Erythroblast (primary cell): ENCODE measurements around the gene ZIC2.

Source experiments
- DNase-seq, 2 experiments: peaks; one replicate each; lab custom pipeline; 2025; lab: John Stamatoyannopoulos, UW
- GATA1 ChIP-seq: IDR thresholded peaks from 2 replicates; pipeline ENCODE4 v1.6.1; 2011; ENCODE audit warnings: low read depth, mild to moderate bottlenecking, control low read depth, low read length, moderate library complexity
- POLR2A ChIP-seq: IDR thresholded peaks from 2 replicates; pipeline ENCODE4 v1.6.1; 2011; ENCODE audit warnings: mild to moderate bottlenecking, low read length

The ZIC2 gene

GRCh38 chr13:99989276-99990125 lies 7.9 kb downstream of the ZIC2 start:
- DNase-seq: no peak

GRCh38 chr13:99990126-99990977 lies 8.8 kb downstream of the ZIC2 start:
- TF ChIP-seq GATA1: no peak
- no peak for TF ChIP-seq POLR2A
- DNase-seq: no peak

More at GRCh38 chr13:99989276-99990125, 7.9 kb downstream of the ZIC2 start:
- TF ChIP-seq POLR2A (no peak), GATA1 (no peak)

- no peak for DNase-seq
- TF ChIP-seq GATA1: no peak
- TF ChIP-seq POLR2A: no peak
Observed at GRCh38 chr13:99991013-99991827, 9.6 kb downstream of the ZIC2 start.

- TF ChIP-seq GATA1: no peak
- TF ChIP-seq POLR2A: no peak
- no peak for DNase-seq
Observed at GRCh38 chr13:99991828-99992775, 10.5 kb downstream of the ZIC2 start.

GRCh38 chr13:99992949-99993351 lies 11.4 kb downstream of the ZIC2 start:
- TF ChIP-seq POLR2A: no peak
- DNase-seq: no peak

- TF ChIP-seq POLR2A (no peak), GATA1 (no peak)
- no peak for DNase-seq
Observed at GRCh38 chr13:99993660-99994637, 12.4 kb downstream of the ZIC2 start.

GRCh38 chr13:99994638-99995020 lies 13.0 kb downstream of the ZIC2 start:
- TF ChIP-seq POLR2A: no peak
- no peak for DNase-seq

- no peak for DNase-seq
- TF ChIP-seq POLR2A (no peak), GATA1 (no peak)
Observed at GRCh38 chr13:99995104-99995588, 13.6 kb downstream of the ZIC2 start.

- peak; percentile 26 to 52 for DNase-seq
Observed at GRCh38 chr13:99995589-99996380, 14.2 kb downstream of the ZIC2 start.

GRCh38 chr13:99996381-99996973 lies 14.9 kb downstream of the ZIC2 start:
- TF ChIP-seq POLR2A (no peak), GATA1 (no peak)
- peak in 1 of 2 experiments; percentile 29 for DNase-seq

More at GRCh38 chr13:99995589-99996380, 14.2 kb downstream of the ZIC2 start:
- no peak for TF ChIP-seq GATA1
- no peak for TF ChIP-seq POLR2A
